SK-N-SH treated with all-trans-retinoic acid at 6 μM for 48 hours (cell line): ENCODE measurements around the gene SULT2A1.
"Not testable (repeated sequence)": the region's sequence is repeated elsewhere in the genome, so short reads cannot be mapped to it uniquely, and the experiment has no call there.

Experiments used
- ATAC-seq: fragments of 200-7000 bp; cut with Tn5 transposase; 3 replicates; pipeline ENCODE4 v1.9.1; 2020; ENCODE audit warnings: mild to moderate bottlenecking, moderate library complexity
- ARNTL ChIP-seq: fragments of 450-650 bp; formaldehyde crosslinking; IDR thresholded peaks from 2 replicates; pipeline ENCODE4 v1.5.0; 2020; ENCODE audit warnings: low read depth, mild to moderate bottlenecking, moderate library complexity, borderline replicate concordance
- BACH2 ChIP-seq: fragments of 250-450 bp; sonication (Bioruptor Pico); IDR thresholded peaks from 2 replicates; pipeline ENCODE4 v1.9.0; 2021; ENCODE audit warnings: mild to moderate bottlenecking, borderline replicate concordance
- CREB5 ChIP-seq: fragments of 250-450 bp; sonication (Bioruptor Pico); IDR thresholded peaks from 2 replicates; pipeline ENCODE4 v1.5.1; 2020; ENCODE audit warnings: low read depth, mild to moderate bottlenecking, moderate library complexity
- CSDC2 ChIP-seq: fragments of 250-450 bp; sonication (Bioruptor Pico); IDR thresholded peaks from 2 replicates; pipeline ENCODE4 v1.5.0; 2020; ENCODE audit warnings: mild to moderate bottlenecking, moderate library complexity
- ESRRG ChIP-seq: fragments of 250-450 bp; sonication (Bioruptor Pico); IDR thresholded peaks from 2 replicates; pipeline ENCODE4 v1.6.1; 2021; ENCODE audit warnings: mild to moderate bottlenecking
- GLIS3 ChIP-seq: fragments of 250-450 bp; sonication (Bioruptor Pico); IDR thresholded peaks from 2 replicates; pipeline ENCODE4 v1.5.0; 2020; ENCODE audit warnings: mild to moderate bottlenecking, moderate library complexity
- ISL1 ChIP-seq: fragments of 250-450 bp; sonication (Bioruptor Pico); IDR thresholded peaks from 2 replicates; pipeline ENCODE4 v2.1.2; 2022; ENCODE audit warnings: mild to moderate bottlenecking, moderate library complexity
- OSR1 ChIP-seq: fragments of 250-450 bp; sonication (Bioruptor Pico); IDR thresholded peaks from 2 replicates; pipeline ENCODE4 v1.8.0; 2022; ENCODE audit warnings: moderate library complexity, mild to moderate bottlenecking, inconsistent platforms
- PPARA ChIP-seq: fragments of 250-450 bp; sonication (Bioruptor Pico); IDR thresholded peaks from 2 replicates; pipeline ENCODE4 v1.5.0; 2020; ENCODE audit warnings: mild to moderate bottlenecking, borderline replicate concordance
- RARB ChIP-seq: fragments of 250-450 bp; sonication (Bioruptor Pico); IDR thresholded peaks from 2 replicates; pipeline ENCODE4 v1.8.0; 2021; ENCODE audit warnings: mild to moderate bottlenecking, moderate library complexity
- SNAI2 ChIP-seq: fragments of 250-450 bp; sonication (Bioruptor Pico); IDR thresholded peaks from 2 replicates; pipeline ENCODE4 v1.5.0; 2020; ENCODE audit warnings: mild to moderate bottlenecking, moderate library complexity
- TCF4 ChIP-seq: fragments of 250-450 bp; sonication (Bioruptor Pico); IDR thresholded peaks from 2 replicates; pipeline ENCODE4 v1.8.0; 2021; ENCODE audit warnings: mild to moderate bottlenecking, moderate library complexity, borderline replicate concordance
- TOX ChIP-seq: fragments of 250-450 bp; sonication (Bioruptor Pico); IDR thresholded peaks from 2 replicates; pipeline ENCODE4 v1.8.0; 2021; ENCODE audit warnings: mild to moderate bottlenecking, moderate library complexity, borderline replicate concordance
- TSHZ2 ChIP-seq: fragments of 250-450 bp; sonication (Bioruptor Pico); IDR thresholded peaks from 2 replicates; pipeline ENCODE4 v1.5.0; 2020; ENCODE audit warnings: mild to moderate bottlenecking, moderate library complexity
- ZC3H10 ChIP-seq: fragments of 250-450 bp; sonication (Bioruptor Pico); IDR thresholded peaks from 2 replicates; pipeline ENCODE4 v1.5.1; 2021; ENCODE audit warnings: mild to moderate bottlenecking, moderate library complexity
- ZFP3 ChIP-seq: fragments of 250-450 bp; sonication (Bioruptor Pico); IDR thresholded peaks from 2 replicates; pipeline ENCODE4 v1.5.0; 2020; ENCODE audit warnings: mild to moderate bottlenecking, moderate library complexity
- ZFP30 ChIP-seq: fragments of 450-650 bp; formaldehyde crosslinking; IDR thresholded peaks from 2 replicates; pipeline ENCODE4 v1.5.0; 2022; ENCODE audit warnings: mild to moderate bottlenecking, moderate library complexity
- ZNF565 ChIP-seq: fragments of 450-650 bp; formaldehyde crosslinking; conservative IDR thresholded peaks from 2 replicates; pipeline ENCODE4 v1.5.0; 2020; ENCODE audit warnings: low read depth, mild to moderate bottlenecking, moderate library complexity
- ZNF70 ChIP-seq: fragments of 450-650 bp; formaldehyde crosslinking; IDR thresholded peaks from 2 replicates; pipeline ENCODE4 v1.5.0; 2020; ENCODE audit warnings: mild to moderate bottlenecking, moderate library complexity
- ZNF8 ChIP-seq: fragments of 450-650 bp; formaldehyde crosslinking; IDR thresholded peaks from 2 replicates; pipeline ENCODE4 v1.5.0; 2020; ENCODE audit warnings: mild to moderate bottlenecking, moderate library complexity

The SULT2A1 gene, protein sequence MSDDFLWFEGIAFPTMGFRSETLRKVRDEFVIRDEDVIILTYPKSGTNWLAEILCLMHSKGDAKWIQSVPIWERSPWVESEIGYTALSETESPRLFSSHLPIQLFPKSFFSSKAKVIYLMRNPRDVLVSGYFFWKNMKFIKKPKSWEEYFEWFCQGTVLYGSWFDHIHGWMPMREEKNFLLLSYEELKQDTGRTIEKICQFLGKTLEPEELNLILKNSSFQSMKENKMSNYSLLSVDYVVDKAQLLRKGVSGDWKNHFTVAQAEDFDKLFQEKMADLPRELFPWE

GRCh38 chr19:47886010-47886559 is at the start of gene SULT2A1:
TSS of gene SULT2A1 (minus strand) at chr19:47886315. CDS start at chr19:47886257, 58 bp downstream.
- TF ChIP-seq CREB5 (CRISPR knock-in tag) (no peak), PPARA (CRISPR knock-in tag) (no peak), CSDC2 (CRISPR knock-in tag) (no peak), SNAI2 (CRISPR knock-in tag) (no peak), ZNF8 (CRISPR knock-in tag) (no peak), ARNTL (CRISPR knock-in tag) (no peak), ESRRG (CRISPR knock-in tag) (no peak), RARB (CRISPR knock-in tag) (no peak), BACH2 (no peak)
- no peak for ATAC-seq

DNA sequence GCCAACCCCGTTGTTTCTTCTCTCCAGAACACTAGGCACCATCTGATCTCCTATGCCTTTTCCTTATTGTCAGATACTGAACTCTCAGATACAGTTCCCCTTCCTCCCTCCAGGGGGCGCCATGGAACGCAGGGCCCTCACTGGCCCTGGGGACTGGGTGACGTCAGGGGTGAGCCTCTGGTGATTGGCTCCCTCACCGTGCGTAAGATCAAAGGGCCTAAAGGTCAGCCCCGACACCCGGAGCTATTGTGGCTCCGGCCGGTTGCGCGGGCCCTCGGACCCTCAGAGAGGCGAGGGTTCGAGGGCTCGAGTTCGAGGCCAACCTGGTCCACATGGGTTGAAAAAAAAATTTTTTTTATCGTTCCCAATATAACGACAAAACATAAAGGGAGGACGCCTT is 42.5 kb upstream of the SULT2A1 start:
- ATAC-seq = not testable (repeated sequence)

GRCh38 chr19:47920107-47920506 is 34.0 kb upstream of the SULT2A1 start:
- not testable (repeated sequence) for ATAC-seq

DNA sequence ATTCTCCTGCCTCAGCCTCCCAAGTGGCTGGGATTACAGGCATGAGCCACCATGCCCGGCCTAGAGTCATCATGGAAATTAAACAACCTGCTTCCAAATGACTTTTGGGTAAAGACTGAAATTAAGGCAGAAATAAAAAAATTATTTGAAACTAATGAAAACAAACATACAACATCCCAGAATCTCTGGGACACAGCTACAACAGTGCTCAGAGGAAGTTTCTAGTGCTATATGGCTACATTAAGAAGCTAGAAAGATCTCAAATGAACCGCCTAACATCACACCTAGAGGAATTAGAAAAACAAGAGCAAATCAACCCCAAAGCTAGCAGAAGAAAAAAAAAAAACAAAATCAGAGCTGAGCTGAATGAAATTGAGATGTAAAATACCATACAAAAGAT is 24.1 kb upstream of the SULT2A1 start:
- not testable (repeated sequence) for ATAC-seq

DNA sequence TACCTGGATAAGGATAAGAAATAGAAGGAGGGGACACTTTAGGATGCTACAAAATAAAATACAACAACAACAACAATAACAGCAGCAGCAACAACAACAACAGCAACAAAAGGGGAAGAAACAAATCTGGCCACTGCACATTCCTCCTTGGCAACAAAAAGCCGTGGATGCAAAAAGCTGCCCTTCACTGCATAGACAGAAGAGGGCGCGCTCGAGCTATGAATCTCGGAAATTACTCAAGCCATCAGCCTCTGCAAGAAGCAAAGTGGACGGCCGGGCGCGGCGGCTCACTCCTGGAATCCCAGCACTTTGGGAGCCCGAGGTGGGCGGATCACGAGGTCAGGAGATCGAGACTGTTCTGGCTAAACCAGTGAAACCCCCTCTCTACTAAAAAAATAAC is 23.2 kb upstream of the SULT2A1 start:
- not testable (repeated sequence) for ATAC-seq

GRCh38 chr19:47901370-47901769 is 15.3 kb upstream of the SULT2A1 start:
- no peak for ATAC-seq
- TF ChIP-seq SNAI2 (CRISPR knock-in tag) (no peak), BACH2 (no peak), ZFP30 (CRISPR knock-in tag) (no peak), CSDC2 (CRISPR knock-in tag) (no peak), ZC3H10 (no peak), PPARA (CRISPR knock-in tag) (no peak), ESRRG (CRISPR knock-in tag) (no peak), ZNF70 (CRISPR knock-in tag) (no peak), GLIS3 (CRISPR knock-in tag) (no peak), OSR1 (CRISPR knock-in tag) (no peak), TSHZ2 (CRISPR knock-in tag) (no peak)

GRCh38 chr19:47899335-47899734 is 13.2 kb upstream of the SULT2A1 start:
- no peak for TF ChIP-seq PPARA (CRISPR knock-in tag)
- no peak for TF ChIP-seq ESRRG (CRISPR knock-in tag)
- TF ChIP-seq ZNF565 = no peak
- no peak for TF ChIP-seq OSR1 (CRISPR knock-in tag)
- TF ChIP-seq CREB5 (CRISPR knock-in tag) = no peak
- no peak for TF ChIP-seq RARB (CRISPR knock-in tag)
- TF ChIP-seq TSHZ2 (CRISPR knock-in tag) = no peak
- no peak for TF ChIP-seq ZFP30 (CRISPR knock-in tag)
- no peak for TF ChIP-seq TOX (CRISPR knock-in tag)
- TF ChIP-seq ZNF70 (CRISPR knock-in tag) = no peak
- no peak for TF ChIP-seq GLIS3 (CRISPR knock-in tag)
- TF ChIP-seq SNAI2 (CRISPR knock-in tag) = no peak
- no peak for TF ChIP-seq CSDC2 (CRISPR knock-in tag)
- no peak for TF ChIP-seq BACH2
- TF ChIP-seq ARNTL (CRISPR knock-in tag) = no peak
- no peak for TF ChIP-seq ISL1 (CRISPR knock-in tag)
- no peak for TF ChIP-seq ZNF8 (CRISPR knock-in tag)
- TF ChIP-seq ZFP3 (CRISPR knock-in tag) = no peak
- TF ChIP-seq TCF4 (CRISPR knock-in tag) = no peak
- ATAC-seq = no peak
